HEK293 (cell line): Measurements from ENCODE around the gene MTMR1.

Source experiments
- PRDM1 ChIP-seq: fragments of 450-650 bp; formaldehyde crosslinking; IDR thresholded peaks from 2 replicates; pipeline ENCODE4; 2016; ENCODE audit warnings: missing biosample characterization, missing genetic modification characterization
- RBAK ChIP-seq: fragments of 450-650 bp; formaldehyde crosslinking; IDR thresholded peaks from 2 replicates; pipeline ENCODE4 v1.5.1; 2016; ENCODE audit warnings: missing biosample characterization, missing genetic modification characterization
- TCF7L2 ChIP-seq: IDR thresholded peaks from 2 replicates; pipeline ENCODE4 v1.6.1; 2011; ENCODE audit warnings: low read depth, mild to moderate bottlenecking, inconsistent platforms, low read length, moderate library complexity, borderline replicate concordance
- ZFHX2 ChIP-seq: fragments of 450-650 bp; formaldehyde crosslinking; conservative IDR thresholded peaks from 2 replicates; pipeline ENCODE4 v1.5.1; 2016; ENCODE audit warnings: missing biosample characterization, missing genetic modification characterization
- ZNF10 ChIP-seq: fragments of 450-650 bp; formaldehyde crosslinking; IDR thresholded peaks from 2 replicates; pipeline ENCODE4 v1.5.1; 2017; ENCODE audit warnings: missing biosample characterization, missing genetic modification characterization
- ZNF132 ChIP-seq: fragments of 450-650 bp; formaldehyde crosslinking; IDR thresholded peaks from 2 replicates; pipeline ENCODE4 v1.5.1; 2017; ENCODE audit warnings: missing biosample characterization, missing genetic modification characterization, borderline replicate concordance
- ZNF138 ChIP-seq: fragments of 450-650 bp; formaldehyde crosslinking; IDR thresholded peaks from 2 replicates; pipeline ENCODE4 v1.5.1; 2016; ENCODE audit warnings: missing biosample characterization, missing genetic modification characterization, borderline replicate concordance
- ZNF146 ChIP-seq: fragments of 450-650 bp; formaldehyde crosslinking; IDR thresholded peaks from 2 replicates; pipeline ENCODE4 v1.5.1; 2016; ENCODE audit warnings: missing biosample characterization, missing genetic modification characterization
- ZNF24 ChIP-seq: fragments of 450-650 bp; formaldehyde crosslinking; IDR thresholded peaks from 2 replicates; pipeline ENCODE4 v1.5.1; 2016; ENCODE audit warnings: missing biosample characterization, missing genetic modification characterization
- ZNF274 ChIP-seq, 2 experiments: fragments of 200-500 bp in 1 of 2; fragments of 450-650 bp in 1 of 2; sonication (Bioruptor generic) in 1 of 2; formaldehyde crosslinking in 1 of 2; IDR thresholded peaks; 2 replicates each; pipeline versions ENCODE4 v1.5.1 to v1.6.1; 2014 to 2016; ENCODE audit warnings: borderline replicate concordance in 1 of 2, inconsistent platforms in 1 of 2, low read length in 1 of 2, missing biosample characterization in 1 of 2, missing genetic modification characterization in 1 of 2
- ZNF292 ChIP-seq: fragments of 450-650 bp; formaldehyde crosslinking; IDR thresholded peaks from 2 replicates; pipeline ENCODE4 v1.5.1; 2016; ENCODE audit warnings: low read depth, missing biosample characterization, missing genetic modification characterization, borderline replicate concordance
- ZNF394 ChIP-seq: fragments of 450-650 bp; formaldehyde crosslinking; IDR thresholded peaks from 2 replicates; pipeline ENCODE4 v1.5.1; 2016; ENCODE audit warnings: missing biosample characterization, missing genetic modification characterization, mild to moderate bottlenecking, moderate library complexity, borderline replicate concordance
- ZNF558 ChIP-seq: fragments of 450-650 bp; formaldehyde crosslinking; IDR thresholded peaks from 2 replicates; pipeline ENCODE4 v1.5.1; 2016; ENCODE audit warnings: missing biosample characterization, missing genetic modification characterization
- ZNF596 ChIP-seq: fragments of 450-650 bp; IDR thresholded peaks from 2 replicates; pipeline ENCODE4 v1.5.0; 2018; ENCODE audit warnings: missing biosample characterization, mild to moderate bottlenecking, missing genetic modification characterization, moderate library complexity
- ZNF626 ChIP-seq: fragments of 450-650 bp; sonication (Bioruptor Pico); formaldehyde crosslinking; IDR thresholded peaks from 2 replicates; pipeline ENCODE4 v1.5.1; 2018; ENCODE audit warnings: missing biosample characterization, missing genetic modification characterization, inconsistent platforms
- ZNF629 ChIP-seq: fragments of 450-650 bp; formaldehyde crosslinking; IDR thresholded peaks from 2 replicates; pipeline ENCODE4 v1.5.1; 2017; ENCODE audit warnings: missing biosample characterization, missing genetic modification characterization
- ZNF701 ChIP-seq: fragments of 450-650 bp; formaldehyde crosslinking; IDR thresholded peaks from 2 replicates; pipeline ENCODE4 v1.5.1; 2016; ENCODE audit warnings: missing biosample characterization, missing genetic modification characterization
- ZNF768 ChIP-seq: fragments of 450-650 bp; formaldehyde crosslinking; IDR thresholded peaks from 2 replicates; pipeline ENCODE4 v1.5.1; 2018; ENCODE audit warnings: missing biosample characterization, mild to moderate bottlenecking, missing genetic modification characterization
- ZNF830 ChIP-seq: fragments of 450-650 bp; IDR thresholded peaks from 2 replicates; pipeline ENCODE4 v1.5.0; 2018; ENCODE audit warnings: missing biosample characterization, missing genetic modification characterization, low read depth, mild to moderate bottlenecking, moderate library complexity
- TF ChIP-seq, protein P1 (sequence below): fragments of 450-650 bp; formaldehyde crosslinking; IDR thresholded peaks from 2 replicates; pipeline ENCODE4 v1.5.1; 2016; ENCODE audit warnings: missing biosample characterization, missing genetic modification characterization, low read depth
- TF ChIP-seq, protein P2 (sequence below): fragments of 450-650 bp; IDR thresholded peaks from 2 replicates; pipeline ENCODE4 v1.5.1; 2018; ENCODE audit warnings: missing biosample characterization, missing genetic modification characterization
- TF ChIP-seq, protein P3 (sequence below): fragments of 450-650 bp; formaldehyde crosslinking; IDR thresholded peaks from 2 replicates; pipeline ENCODE4 v1.5.1; 2016; ENCODE audit warnings: missing biosample characterization, missing genetic modification characterization
- TF ChIP-seq, protein P4 (sequence below): fragments of 450-650 bp; formaldehyde crosslinking; IDR thresholded peaks from 2 replicates; pipeline ENCODE4 v1.5.1; 2017; ENCODE audit warnings: missing biosample characterization, missing genetic modification characterization
- TF ChIP-seq, protein P5 (sequence below): fragments of 450-650 bp; formaldehyde crosslinking; IDR thresholded peaks from 2 replicates; pipeline ENCODE4 v1.5.1; 2016; ENCODE audit warnings: missing biosample characterization, missing genetic modification characterization, low read depth

MTMR1 gene

DNA sequence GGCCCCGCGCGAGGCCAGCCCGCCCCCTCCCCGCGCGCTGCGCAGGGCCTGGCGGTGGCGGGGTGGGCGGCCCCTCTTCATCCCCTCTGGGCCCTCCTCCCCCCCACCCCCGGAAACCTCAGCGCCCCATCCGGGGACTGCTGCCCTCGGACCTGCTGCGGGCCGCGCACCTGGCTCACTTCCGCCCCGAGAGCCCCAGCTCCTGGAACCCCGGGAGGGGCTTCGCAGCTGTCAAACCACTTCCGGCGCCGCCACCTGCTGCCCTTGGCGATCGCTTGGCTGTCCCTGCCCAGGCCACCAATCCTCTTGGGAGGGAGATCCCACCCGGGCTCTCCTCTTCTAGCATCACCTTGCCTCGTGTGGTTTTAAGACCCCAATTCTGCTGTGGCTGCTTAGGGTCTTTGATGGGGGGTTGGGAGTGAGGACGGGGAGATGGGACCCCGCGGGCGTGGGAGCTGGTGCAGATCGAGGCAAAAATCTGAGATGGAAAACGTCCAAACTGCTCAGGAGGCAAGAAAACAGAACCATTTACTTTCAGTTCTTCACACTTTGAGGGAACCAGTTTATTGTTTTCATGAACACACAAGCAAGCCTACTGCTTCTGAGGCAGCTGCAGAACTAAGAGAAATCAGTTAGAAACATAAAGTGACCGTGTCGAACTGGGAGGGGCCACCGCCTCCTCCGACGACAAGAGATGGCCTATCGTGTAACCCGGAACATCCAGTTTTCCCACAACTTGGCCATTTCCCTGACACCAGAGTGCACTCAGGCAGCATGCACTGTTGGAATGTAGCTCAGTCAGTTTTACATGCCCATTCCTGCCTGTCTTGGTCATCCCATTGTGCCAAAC is 754 bp downstream of the MTMR1 start (continued):
- TF ChIP-seq ZNF701 = no peak
- TF ChIP-seq ZNF132 (tag by site-specific recombination) = no peak
- TF ChIP-seq, protein P1, sequence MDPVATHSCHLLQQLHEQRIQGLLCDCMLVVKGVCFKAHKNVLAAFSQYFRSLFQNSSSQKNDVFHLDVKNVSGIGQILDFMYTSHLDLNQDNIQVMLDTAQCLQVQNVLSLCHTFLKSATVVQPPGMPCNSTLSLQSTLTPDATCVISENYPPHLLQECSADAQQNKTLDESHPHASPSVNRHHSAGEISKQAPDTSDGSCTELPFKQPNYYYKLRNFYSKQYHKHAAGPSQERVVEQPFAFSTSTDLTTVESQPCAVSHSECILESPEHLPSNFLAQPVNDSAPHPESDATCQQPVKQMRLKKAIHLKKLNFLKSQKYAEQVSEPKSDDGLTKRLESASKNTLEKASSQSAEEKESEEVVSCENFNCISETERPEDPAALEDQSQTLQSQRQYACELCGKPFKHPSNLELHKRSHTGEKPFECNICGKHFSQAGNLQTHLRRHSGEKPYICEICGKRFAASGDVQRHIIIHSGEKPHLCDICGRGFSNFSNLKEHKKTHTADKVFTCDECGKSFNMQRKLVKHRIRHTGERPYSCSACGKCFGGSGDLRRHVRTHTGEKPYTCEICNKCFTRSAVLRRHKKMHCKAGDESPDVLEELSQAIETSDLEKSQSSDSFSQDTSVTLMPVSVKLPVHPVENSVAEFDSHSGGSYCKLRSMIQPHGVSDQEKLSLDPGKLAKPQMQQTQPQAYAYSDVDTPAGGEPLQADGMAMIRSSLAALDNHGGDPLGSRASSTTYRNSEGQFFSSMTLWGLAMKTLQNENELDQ (tag by site-specific recombination) = no peak
- TF ChIP-seq ZNF394 (tag by site-specific recombination) = no peak
- TF ChIP-seq ZNF596 = no peak
- TF ChIP-seq ZNF830 (tag by site-specific recombination) = no peak
- TF ChIP-seq TCF7L2 = no peak
- TF ChIP-seq ZNF558 (tag by site-specific recombination) = no peak
- TF ChIP-seq, protein P2, sequence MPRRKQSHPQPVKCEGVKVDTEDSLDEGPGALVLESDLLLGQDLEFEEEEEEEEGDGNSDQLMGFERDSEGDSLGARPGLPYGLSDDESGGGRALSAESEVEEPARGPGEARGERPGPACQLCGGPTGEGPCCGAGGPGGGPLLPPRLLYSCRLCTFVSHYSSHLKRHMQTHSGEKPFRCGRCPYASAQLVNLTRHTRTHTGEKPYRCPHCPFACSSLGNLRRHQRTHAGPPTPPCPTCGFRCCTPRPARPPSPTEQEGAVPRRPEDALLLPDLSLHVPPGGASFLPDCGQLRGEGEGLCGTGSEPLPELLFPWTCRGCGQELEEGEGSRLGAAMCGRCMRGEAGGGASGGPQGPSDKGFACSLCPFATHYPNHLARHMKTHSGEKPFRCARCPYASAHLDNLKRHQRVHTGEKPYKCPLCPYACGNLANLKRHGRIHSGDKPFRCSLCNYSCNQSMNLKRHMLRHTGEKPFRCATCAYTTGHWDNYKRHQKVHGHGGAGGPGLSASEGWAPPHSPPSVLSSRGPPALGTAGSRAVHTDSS = no peak
- TF ChIP-seq ZNF146 = no peak
- peak; percentile 52; the same call in 1 of the 2 replicates for TF ChIP-seq ZNF10 (tag by site-specific recombination)
- no peak for TF ChIP-seq ZNF292 (tag by site-specific recombination)
- TF ChIP-seq ZNF626 (tag by site-specific recombination) = no peak
- TF ChIP-seq ZFHX2 (tag by site-specific recombination) = no peak
- TF ChIP-seq, protein P3, sequence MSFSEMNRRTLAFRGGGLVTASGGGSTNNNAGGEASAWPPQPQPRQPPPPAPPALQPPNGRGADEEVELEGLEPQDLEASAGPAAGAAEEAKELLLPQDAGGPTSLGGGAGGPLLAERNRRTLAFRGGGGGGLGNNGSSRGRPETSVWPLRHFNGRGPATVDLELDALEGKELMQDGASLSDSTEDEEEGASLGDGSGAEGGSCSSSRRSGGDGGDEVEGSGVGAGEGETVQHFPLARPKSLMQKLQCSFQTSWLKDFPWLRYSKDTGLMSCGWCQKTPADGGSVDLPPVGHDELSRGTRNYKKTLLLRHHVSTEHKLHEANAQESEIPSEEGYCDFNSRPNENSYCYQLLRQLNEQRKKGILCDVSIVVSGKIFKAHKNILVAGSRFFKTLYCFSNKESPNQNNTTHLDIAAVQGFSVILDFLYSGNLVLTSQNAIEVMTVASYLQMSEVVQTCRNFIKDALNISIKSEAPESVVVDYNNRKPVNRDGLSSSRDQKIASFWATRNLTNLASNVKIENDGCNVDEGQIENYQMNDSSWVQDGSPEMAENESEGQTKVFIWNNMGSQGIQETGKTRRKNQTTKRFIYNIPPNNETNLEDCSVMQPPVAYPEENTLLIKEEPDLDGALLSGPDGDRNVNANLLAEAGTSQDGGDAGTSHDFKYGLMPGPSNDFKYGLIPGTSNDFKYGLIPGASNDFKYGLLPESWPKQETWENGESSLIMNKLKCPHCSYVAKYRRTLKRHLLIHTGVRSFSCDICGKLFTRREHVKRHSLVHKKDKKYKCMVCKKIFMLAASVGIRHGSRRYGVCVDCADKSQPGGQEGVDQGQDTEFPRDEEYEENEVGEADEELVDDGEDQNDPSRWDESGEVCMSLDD = peak; percentile 36; the same call in 1 of the 2 replicates
- no peak for TF ChIP-seq ZNF274 (IDR thresholded peaks at IDR 0.05; ENCODE audit: low read length)
- TF ChIP-seq ZNF274 (tag by site-specific recombination; IDR thresholded peaks at IDR 0.05; ENCODE audit: borderline replicate concordance) = no peak
- TF ChIP-seq, protein P4, sequence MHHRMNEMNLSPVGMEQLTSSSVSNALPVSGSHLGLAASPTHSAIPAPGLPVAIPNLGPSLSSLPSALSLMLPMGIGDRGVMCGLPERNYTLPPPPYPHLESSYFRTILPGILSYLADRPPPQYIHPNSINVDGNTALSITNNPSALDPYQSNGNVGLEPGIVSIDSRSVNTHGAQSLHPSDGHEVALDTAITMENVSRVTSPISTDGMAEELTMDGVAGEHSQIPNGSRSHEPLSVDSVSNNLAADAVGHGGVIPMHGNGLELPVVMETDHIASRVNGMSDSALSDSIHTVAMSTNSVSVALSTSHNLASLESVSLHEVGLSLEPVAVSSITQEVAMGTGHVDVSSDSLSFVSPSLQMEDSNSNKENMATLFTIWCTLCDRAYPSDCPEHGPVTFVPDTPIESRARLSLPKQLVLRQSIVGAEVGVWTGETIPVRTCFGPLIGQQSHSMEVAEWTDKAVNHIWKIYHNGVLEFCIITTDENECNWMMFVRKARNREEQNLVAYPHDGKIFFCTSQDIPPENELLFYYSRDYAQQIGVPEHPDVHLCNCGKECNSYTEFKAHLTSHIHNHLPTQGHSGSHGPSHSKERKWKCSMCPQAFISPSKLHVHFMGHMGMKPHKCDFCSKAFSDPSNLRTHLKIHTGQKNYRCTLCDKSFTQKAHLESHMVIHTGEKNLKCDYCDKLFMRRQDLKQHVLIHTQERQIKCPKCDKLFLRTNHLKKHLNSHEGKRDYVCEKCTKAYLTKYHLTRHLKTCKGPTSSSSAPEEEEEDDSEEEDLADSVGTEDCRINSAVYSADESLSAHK (tag by site-specific recombination) = no peak
- no peak for TF ChIP-seq ZNF768 (tag by site-specific recombination)
- no peak for TF ChIP-seq RBAK
- TF ChIP-seq ZNF629 (tag by site-specific recombination) = no peak
- no peak for TF ChIP-seq ZNF138 (tag by site-specific recombination)
- TF ChIP-seq PRDM1 (tag by site-specific recombination) = no peak
- no peak for TF ChIP-seq ZNF24 (tag by site-specific recombination)
- TF ChIP-seq, protein P5, sequence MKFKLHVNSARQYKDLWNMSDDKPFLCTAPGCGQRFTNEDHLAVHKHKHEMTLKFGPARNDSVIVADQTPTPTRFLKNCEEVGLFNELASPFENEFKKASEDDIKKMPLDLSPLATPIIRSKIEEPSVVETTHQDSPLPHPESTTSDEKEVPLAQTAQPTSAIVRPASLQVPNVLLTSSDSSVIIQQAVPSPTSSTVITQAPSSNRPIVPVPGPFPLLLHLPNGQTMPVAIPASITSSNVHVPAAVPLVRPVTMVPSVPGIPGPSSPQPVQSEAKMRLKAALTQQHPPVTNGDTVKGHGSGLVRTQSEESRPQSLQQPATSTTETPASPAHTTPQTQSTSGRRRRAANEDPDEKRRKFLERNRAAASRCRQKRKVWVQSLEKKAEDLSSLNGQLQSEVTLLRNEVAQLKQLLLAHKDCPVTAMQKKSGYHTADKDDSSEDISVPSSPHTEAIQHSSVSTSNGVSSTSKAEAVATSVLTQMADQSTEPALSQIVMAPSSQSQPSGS = no peak
